T-helper 9 cell (primary cell): ENCODE data around the gene BEST1.
"Not testable (repeated sequence)": the region's sequence is repeated elsewhere in the genome, so short reads cannot be mapped to it uniquely, and the experiment has no call there.

Experiments
- DNase-seq: peaks from one replicate; pipeline ENCODE4 v3.0.0-alpha.2; 2020

BEST1 gene

GRCh38 chr11:61980783-61981541, 30.8 kb downstream of the BEST1 start:
- no peak for DNase-seq

DNA sequence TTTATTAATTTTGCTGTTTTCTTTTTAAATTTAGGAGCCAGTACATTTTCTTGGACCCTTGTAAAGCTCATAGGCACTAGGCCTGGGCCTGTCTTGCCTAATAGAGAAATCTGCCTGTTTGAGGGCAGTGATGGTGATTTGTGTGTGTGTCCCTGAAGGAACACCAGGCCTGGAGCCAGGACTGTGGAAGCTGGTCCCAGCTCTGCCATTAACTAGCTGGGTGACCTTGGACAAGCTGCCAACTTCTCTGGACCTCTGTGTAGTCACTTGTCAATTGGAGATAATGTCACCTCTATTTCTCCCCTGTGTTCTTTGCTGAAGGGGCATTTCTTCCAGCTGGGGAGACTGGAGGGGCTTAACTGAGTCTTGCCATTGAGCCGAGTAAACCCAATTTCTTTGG, 33.3 kb downstream of the BEST1 start:
- DNase-seq: no peak

GRCh38 chr11:61985869-61986268, 35.7 kb downstream of the BEST1 start:
- no peak for DNase-seq

DNA sequence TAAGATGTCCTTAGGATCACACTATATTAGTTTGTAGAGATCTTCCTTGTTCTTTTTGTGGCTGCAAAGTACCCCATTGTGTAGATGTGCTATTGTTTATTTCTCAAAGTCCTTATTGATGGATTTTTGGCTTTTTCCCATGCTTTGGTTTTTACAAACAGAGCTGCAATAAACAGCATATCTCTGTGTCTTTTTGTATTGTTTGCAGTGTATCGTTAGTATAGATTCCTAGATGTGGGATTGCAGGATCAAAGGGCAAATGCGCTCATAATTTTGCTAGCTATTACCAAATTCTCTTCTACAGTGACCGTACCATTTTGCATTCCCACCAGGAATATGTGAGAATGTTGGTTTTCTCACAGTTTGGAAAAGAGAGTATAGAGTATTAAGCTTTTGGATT, 44.8 kb downstream of the BEST1 start:
- no peak for DNase-seq

- DNase-seq: no peak
Observed at GRCh38 chr11:61996933-61997332, 46.8 kb downstream of the BEST1 start.

DNA sequence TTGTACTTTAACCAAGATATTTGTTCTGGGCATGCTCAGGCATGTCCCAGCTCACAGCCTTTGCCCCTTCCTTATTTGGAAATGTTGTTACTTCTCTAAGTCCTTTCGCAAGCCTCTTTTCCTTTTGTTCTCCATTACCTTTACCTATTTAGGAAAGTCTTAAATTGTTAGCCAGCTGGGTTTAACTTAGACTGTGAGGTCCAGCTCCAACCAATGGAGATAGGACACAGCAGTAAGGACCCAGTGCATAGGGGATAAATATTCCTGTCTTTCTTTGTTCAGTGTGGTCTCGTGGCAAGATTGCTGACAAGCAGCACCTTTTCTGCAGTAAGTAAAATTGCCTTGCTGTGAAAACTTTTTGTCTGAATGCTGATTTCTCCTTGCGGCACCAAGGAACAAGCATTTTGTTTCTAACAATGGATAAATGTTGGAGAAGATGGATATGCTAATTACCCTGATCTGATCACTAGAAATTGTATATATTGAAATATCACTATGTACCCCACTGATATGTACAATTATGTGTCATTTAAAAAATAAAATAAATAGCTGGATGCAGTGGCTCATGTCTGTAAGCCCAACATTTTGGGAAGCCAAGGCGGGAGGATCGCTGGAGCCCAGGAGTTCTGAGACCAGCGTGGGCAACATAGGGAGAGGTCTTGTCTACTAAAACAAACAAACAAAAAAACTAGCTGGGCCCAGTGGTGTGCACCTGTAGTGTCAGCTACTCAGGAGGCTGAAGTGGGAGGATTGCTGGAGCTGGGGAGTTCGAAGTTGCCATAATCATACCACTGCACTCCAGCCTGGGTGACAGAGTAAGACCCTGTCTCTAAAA, 49.2 kb downstream of the BEST1 start:
- no peak for DNase-seq

DNA sequence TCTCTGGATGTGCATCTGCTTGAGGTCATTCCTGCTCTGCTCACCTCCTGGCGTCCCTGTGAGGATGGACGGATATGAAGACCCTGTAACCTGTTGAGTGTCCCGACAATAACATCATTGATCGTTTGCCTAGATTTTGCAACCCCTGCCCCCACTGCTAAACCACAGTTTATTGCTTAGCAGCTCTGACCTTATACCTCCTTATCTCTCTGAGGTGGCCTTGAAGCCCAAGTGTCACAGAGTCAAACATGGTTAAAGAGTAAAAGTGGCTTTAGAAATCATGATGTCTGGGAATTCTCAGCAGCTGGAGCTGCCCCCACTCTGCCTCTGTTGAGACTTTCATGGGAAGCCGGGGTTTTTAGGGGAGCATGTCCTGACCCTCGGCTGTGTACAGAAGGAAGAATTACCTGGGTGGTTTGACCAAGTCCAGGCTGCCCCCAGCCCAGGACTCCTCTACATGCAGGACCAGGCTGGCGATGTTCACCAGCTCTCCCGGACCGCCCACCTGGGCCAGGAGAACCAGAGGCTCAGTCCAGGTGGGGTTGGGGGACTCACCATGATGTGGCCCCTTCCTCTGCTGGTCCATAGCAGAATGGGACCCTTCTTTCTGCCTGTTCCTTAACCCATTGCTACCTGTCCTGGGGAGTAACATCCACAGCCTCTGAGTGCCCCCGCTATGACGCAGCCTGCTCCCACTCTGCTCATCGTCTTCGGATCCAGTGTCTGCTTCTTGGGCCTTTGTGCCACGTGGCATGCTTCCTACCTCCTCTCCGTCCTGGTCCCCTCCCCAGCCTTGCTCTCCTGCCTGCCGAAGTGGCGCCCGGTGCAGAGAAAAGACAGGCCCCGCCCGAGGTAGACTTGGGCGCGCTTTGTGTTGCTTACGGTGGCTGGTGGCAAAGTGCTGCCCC, 50.6 kb downstream of the BEST1 start:
- no peak for DNase-seq

GRCh38 chr11:62001450-62002191, 51.5 kb downstream of the BEST1 start:
- DNase-seq: no peak

GRCh38 chr11:62002283-62002682, 52.1 kb downstream of the BEST1 start:
- DNase-seq: not testable (repeated sequence)

DNA sequence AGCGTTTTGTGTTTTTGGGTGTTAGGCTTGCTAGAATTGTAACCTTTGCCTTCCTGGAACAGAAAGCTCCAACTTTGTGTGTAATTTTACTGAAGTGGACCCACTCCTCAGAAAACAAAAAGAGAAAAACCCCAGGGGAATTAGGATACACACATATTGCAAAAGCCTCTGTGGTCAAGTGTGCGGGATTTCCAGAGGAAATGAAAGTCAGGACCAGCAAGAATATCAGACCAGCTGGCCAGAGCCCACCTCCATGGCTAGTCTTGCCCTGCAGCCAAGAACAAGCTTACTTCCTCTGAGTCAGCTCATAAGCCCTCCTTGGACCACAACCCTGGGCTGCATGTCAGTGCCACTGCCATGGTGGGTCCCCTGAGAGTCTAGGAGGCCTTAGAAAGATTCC, 54.3 kb downstream of the BEST1 start:
- no peak for DNase-seq

GRCh38 chr11:62008193-62008592, 58.0 kb downstream of the BEST1 start:
- DNase-seq: no peak

DNA sequence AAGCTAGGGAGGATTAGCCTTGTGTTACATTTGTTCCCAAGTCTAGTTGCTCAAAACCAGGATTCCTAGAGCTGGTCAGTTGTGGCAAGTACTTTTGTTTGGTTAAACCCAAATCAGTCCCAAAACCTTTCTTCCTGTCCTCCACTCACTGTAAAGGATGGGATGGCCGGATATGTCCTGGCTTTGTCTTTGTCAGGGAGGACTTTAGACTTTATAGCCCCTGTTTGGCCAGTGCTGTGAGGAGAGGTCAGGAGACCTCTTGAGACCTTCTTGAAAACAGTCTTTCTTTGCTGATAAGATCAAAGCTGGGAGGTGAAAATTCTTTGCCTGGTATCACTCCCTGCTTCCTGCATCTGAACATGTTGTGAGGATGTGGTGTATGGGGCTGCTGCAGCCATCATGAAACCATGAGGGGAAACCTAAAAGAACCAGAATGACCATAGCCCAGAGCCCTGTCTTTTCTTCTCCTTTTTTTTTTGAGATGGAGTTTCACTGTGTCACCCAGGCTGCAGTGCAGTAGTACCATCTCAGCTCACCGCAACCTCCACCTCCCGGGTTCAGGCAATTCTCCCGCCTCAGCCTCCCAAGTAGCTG, 60.9 kb downstream of the BEST1 start:
- DNase-seq: no peak

DNA sequence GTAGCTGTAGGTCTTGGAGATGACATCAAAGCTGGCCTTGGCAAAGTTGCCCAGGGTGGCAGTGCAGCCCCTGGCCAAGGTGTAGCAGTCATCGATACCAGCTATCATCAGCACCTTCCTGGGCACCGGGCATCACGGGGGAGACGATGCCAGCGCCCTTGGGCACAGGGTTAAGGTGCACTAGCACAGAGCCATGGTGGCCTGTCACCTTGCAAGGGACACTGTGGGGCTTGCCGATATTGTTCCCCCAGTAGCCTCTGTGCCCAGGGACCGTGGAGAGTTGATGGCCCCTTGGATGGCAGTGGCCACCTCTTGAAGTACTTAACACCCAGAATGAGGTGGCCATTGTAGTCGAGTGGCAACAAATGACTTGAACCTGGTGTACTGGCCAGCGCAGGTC, 61.7 kb downstream of the BEST1 start:
- DNase-seq: no peak

DNA sequence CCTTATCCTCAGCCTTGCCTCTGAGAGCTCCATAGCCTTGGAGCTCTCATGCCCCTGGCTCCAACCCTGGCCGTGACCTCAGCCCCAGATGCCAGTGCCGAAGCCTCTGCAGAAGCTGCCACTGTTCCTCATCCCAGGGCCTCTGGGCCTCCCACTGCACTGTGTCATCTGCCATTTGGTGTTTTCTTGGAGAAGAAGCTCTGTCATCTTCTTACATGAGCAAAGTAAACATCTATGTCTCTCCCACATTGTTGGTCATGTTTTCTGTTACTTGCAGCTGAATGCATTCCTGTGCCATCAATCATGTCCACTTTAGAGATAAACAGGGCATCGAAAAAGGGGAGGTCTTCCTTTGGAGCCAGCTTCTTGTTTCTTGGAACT, 62.3 kb downstream of the BEST1 start:
- no peak for DNase-seq

- DNase-seq: no peak
Observed at GRCh38 chr11:62012832-62013461, 62.8 kb downstream of the BEST1 start.
